GM21825 (cell line): ENCODE measurements around the gene FXYD6.

ENCODE experiments used
- ATAC-seq: cut with Tn5 transposase; IDR thresholded peaks from one replicate; pipeline ENCODE4 v1.9.1; 2021; ENCODE audit warnings: mild to moderate bottlenecking, moderate library complexity; ENCODE audit not compliant: unreplicated experiment

Gene FXYD6

GRCh38 chr11:117910941-117911655 lies 34.6 kb upstream of the FXYD6 start:
- no peak for ATAC-seq

GRCh38 chr11:117910525-117910924 lies 34.1 kb upstream of the FXYD6 start:
- ATAC-seq, result no peak

- ATAC-seq, result no peak
These were observed 33.3 kb upstream of the FXYD6 start for GRCh38 chr11:117909611-117910382.

GRCh38 chr11:117908959-117909610 lies 32.6 kb upstream of the FXYD6 start:
- ATAC-seq, result no peak

- ATAC-seq, result no peak
These were observed 31.8 kb upstream of the FXYD6 start for GRCh38 chr11:117908109-117908895.

GRCh38 chr11:117907276-117908108 lies 31.0 kb upstream of the FXYD6 start:
- ATAC-seq, result peak; percentile 57

- no peak for ATAC-seq
These were observed 30.3 kb upstream of the FXYD6 start for GRCh38 chr11:117906710-117907109.

GRCh38 chr11:117906126-117906525 lies 29.7 kb upstream of the FXYD6 start:
- no peak for ATAC-seq

- ATAC-seq, result no peak
These were observed 29.1 kb upstream of the FXYD6 start for GRCh38 chr11:117905524-117905923.

- ATAC-seq, result no peak
These were observed 27.3 kb upstream of the FXYD6 start for GRCh38 chr11:117903505-117904382.

- ATAC-seq, result no peak
These were observed 25.8 kb upstream of the FXYD6 start for GRCh38 chr11:117902001-117902845.

- ATAC-seq, result no peak
These were observed 25.1 kb upstream of the FXYD6 start for GRCh38 chr11:117901601-117902000.

GRCh38 chr11:117900720-117901440 lies 24.4 kb upstream of the FXYD6 start:
- ATAC-seq, result no peak

- peak; percentile 47 for ATAC-seq
These were observed 23.7 kb upstream of the FXYD6 start for GRCh38 chr11:117900121-117900648.

GRCh38 chr11:117898059-117898458 lies 21.6 kb upstream of the FXYD6 start:
- ATAC-seq, result no peak

GRCh38 chr11:117892651-117893050 lies 16.2 kb upstream of the FXYD6 start:
- ATAC-seq, result no peak

- ATAC-seq, result no peak
These were observed 14.9 kb upstream of the FXYD6 start for GRCh38 chr11:117891362-117891761.
